SK-N-MC (cell line): Measurements from ENCODE around the gene PTBP1.

Experiments
- FOXP2 ChIP-seq: optimal IDR thresholded peaks from 2 replicates; pipeline ENCODE3; 2011; ENCODE audit warnings: mild to moderate bottlenecking, moderate library complexity; ENCODE audit not compliant: insufficient read depth; ENCODE audit errors: extremely low read length, control extremely low read depth
- POLR2AphosphoS5 ChIP-seq: IDR thresholded peaks from 2 replicates; pipeline ENCODE4 v1.6.1; 2012; ENCODE audit warnings: mild to moderate bottlenecking, low read depth, low read length, borderline replicate concordance

GRCh38 chr19:803686-804418 lies 6.6 kb downstream of the PTBP1 start:
- TF ChIP-seq POLR2AphosphoS5, result no peak; the same call in 1 of the 2 replicates
- TF ChIP-seq FOXP2, result no peak
